SK-N-SH treated with all-trans-retinoic acid at 6 μM for 48 hours (cell line): ENCODE measurements around the gene TAPT1.

ENCODE experiments used
- ATAC-seq: fragments of 200-7000 bp; cut with Tn5 transposase; 3 replicates; pipeline ENCODE4 v1.9.1; 2020; ENCODE audit warnings: mild to moderate bottlenecking, moderate library complexity
- CSDC2 ChIP-seq: fragments of 250-450 bp; sonication (Bioruptor Pico); IDR thresholded peaks from 2 replicates; pipeline ENCODE4 v1.5.0; 2020; ENCODE audit warnings: mild to moderate bottlenecking, moderate library complexity
- CSRNP3 ChIP-seq: fragments of 250-450 bp; sonication (Bioruptor Pico); IDR thresholded peaks from 2 replicates; pipeline ENCODE4 v1.5.1; 2021; ENCODE audit warnings: mild to moderate bottlenecking, moderate library complexity
- ESRRG ChIP-seq: fragments of 250-450 bp; sonication (Bioruptor Pico); IDR thresholded peaks from 2 replicates; pipeline ENCODE4 v1.6.1; 2021; ENCODE audit warnings: mild to moderate bottlenecking
- GLIS3 ChIP-seq: fragments of 250-450 bp; sonication (Bioruptor Pico); IDR thresholded peaks from 2 replicates; pipeline ENCODE4 v1.5.0; 2020; ENCODE audit warnings: mild to moderate bottlenecking, moderate library complexity
- ISL1 ChIP-seq: fragments of 250-450 bp; sonication (Bioruptor Pico); IDR thresholded peaks from 2 replicates; pipeline ENCODE4 v2.1.2; 2022; ENCODE audit warnings: mild to moderate bottlenecking, moderate library complexity
- OSR1 ChIP-seq: fragments of 250-450 bp; sonication (Bioruptor Pico); IDR thresholded peaks from 2 replicates; pipeline ENCODE4 v1.8.0; 2022; ENCODE audit warnings: moderate library complexity, mild to moderate bottlenecking, inconsistent platforms
- POU6F1 ChIP-seq: fragments of 250-450 bp; sonication (Bioruptor Pico); IDR thresholded peaks from 2 replicates; pipeline ENCODE4 v1.8.0; 2021; ENCODE audit warnings: low read depth, mild to moderate bottlenecking, moderate library complexity, borderline replicate concordance
- PPARA ChIP-seq: fragments of 250-450 bp; sonication (Bioruptor Pico); IDR thresholded peaks from 2 replicates; pipeline ENCODE4 v1.5.0; 2020; ENCODE audit warnings: mild to moderate bottlenecking, borderline replicate concordance
- RARB ChIP-seq: fragments of 250-450 bp; sonication (Bioruptor Pico); IDR thresholded peaks from 2 replicates; pipeline ENCODE4 v1.8.0; 2021; ENCODE audit warnings: mild to moderate bottlenecking, moderate library complexity
- SNAI2 ChIP-seq: fragments of 250-450 bp; sonication (Bioruptor Pico); IDR thresholded peaks from 2 replicates; pipeline ENCODE4 v1.5.0; 2020; ENCODE audit warnings: mild to moderate bottlenecking, moderate library complexity
- TCF4 ChIP-seq: fragments of 250-450 bp; sonication (Bioruptor Pico); IDR thresholded peaks from 2 replicates; pipeline ENCODE4 v1.8.0; 2021; ENCODE audit warnings: mild to moderate bottlenecking, moderate library complexity, borderline replicate concordance
- TOX ChIP-seq: fragments of 250-450 bp; sonication (Bioruptor Pico); IDR thresholded peaks from 2 replicates; pipeline ENCODE4 v1.8.0; 2021; ENCODE audit warnings: mild to moderate bottlenecking, moderate library complexity, borderline replicate concordance
- TSHZ2 ChIP-seq: fragments of 250-450 bp; sonication (Bioruptor Pico); IDR thresholded peaks from 2 replicates; pipeline ENCODE4 v1.5.0; 2020; ENCODE audit warnings: mild to moderate bottlenecking, moderate library complexity
- ZC3H10 ChIP-seq: fragments of 250-450 bp; sonication (Bioruptor Pico); IDR thresholded peaks from 2 replicates; pipeline ENCODE4 v1.5.1; 2021; ENCODE audit warnings: mild to moderate bottlenecking, moderate library complexity
- ZNF565 ChIP-seq: fragments of 450-650 bp; formaldehyde crosslinking; conservative IDR thresholded peaks from 2 replicates; pipeline ENCODE4 v1.5.0; 2020; ENCODE audit warnings: low read depth, mild to moderate bottlenecking, moderate library complexity
- ZNF8 ChIP-seq: fragments of 450-650 bp; formaldehyde crosslinking; IDR thresholded peaks from 2 replicates; pipeline ENCODE4 v1.5.0; 2020; ENCODE audit warnings: mild to moderate bottlenecking, moderate library complexity
- TF ChIP-seq, protein P1 (sequence below): fragments of 250-450 bp; sonication (Bioruptor Pico); IDR thresholded peaks from 2 replicates; pipeline ENCODE4 v1.5.1; 2020; ENCODE audit warnings: low read depth, mild to moderate bottlenecking, moderate library complexity
- TF ChIP-seq, protein P2 (sequence below): fragments of 250-450 bp; sonication (Bioruptor Pico); IDR thresholded peaks from 2 replicates; pipeline ENCODE4 v1.8.0; 2020; ENCODE audit warnings: mild to moderate bottlenecking, moderate library complexity, borderline replicate concordance

The TAPT1 gene

DNA sequence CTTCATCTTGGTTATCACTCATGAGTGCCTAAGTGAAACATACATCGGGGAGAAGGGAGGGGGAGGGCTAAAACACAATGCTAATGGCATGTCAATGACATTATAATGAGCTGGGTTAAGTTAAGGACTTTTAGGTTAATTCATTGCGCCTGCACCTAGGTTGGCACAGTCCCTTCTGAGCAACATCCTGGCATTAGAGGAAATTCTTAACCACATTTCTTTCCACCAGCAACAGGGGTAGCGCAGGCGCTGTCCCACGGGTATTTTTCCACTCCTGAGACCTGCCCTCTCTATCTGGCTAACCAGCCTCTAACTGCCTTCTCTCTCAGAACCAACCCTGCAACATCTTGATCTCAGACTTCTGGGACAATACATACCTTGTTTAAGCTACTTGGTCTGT, 103.5 kb downstream of the TAPT1 start:
- ATAC-seq = no peak

GRCh38 chr4:16122308-16122711, 104.0 kb downstream of the TAPT1 start:
- ATAC-seq = no peak
- TF ChIP-seq ZNF8 (CRISPR knock-in tag) = no peak
- no peak for TF ChIP-seq ESRRG (CRISPR knock-in tag)
- no peak for TF ChIP-seq TCF4 (CRISPR knock-in tag)
- TF ChIP-seq, protein P1, sequence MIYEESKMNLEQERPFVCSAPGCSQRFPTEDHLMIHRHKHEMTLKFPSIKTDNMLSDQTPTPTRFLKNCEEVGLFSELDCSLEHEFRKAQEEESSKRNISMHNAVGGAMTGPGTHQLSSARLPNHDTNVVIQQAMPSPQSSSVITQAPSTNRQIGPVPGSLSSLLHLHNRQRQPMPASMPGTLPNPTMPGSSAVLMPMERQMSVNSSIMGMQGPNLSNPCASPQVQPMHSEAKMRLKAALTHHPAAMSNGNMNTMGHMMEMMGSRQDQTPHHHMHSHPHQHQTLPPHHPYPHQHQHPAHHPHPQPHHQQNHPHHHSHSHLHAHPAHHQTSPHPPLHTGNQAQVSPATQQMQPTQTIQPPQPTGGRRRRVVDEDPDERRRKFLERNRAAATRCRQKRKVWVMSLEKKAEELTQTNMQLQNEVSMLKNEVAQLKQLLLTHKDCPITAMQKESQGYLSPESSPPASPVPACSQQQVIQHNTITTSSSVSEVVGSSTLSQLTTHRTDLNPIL (CRISPR knock-in tag) = no peak
- no peak for TF ChIP-seq TOX (CRISPR knock-in tag)
- TF ChIP-seq PPARA (CRISPR knock-in tag) = no peak
- no peak for TF ChIP-seq GLIS3 (CRISPR knock-in tag)
- no peak for TF ChIP-seq ZC3H10
- no peak for TF ChIP-seq CSRNP3
- TF ChIP-seq, protein P2, sequence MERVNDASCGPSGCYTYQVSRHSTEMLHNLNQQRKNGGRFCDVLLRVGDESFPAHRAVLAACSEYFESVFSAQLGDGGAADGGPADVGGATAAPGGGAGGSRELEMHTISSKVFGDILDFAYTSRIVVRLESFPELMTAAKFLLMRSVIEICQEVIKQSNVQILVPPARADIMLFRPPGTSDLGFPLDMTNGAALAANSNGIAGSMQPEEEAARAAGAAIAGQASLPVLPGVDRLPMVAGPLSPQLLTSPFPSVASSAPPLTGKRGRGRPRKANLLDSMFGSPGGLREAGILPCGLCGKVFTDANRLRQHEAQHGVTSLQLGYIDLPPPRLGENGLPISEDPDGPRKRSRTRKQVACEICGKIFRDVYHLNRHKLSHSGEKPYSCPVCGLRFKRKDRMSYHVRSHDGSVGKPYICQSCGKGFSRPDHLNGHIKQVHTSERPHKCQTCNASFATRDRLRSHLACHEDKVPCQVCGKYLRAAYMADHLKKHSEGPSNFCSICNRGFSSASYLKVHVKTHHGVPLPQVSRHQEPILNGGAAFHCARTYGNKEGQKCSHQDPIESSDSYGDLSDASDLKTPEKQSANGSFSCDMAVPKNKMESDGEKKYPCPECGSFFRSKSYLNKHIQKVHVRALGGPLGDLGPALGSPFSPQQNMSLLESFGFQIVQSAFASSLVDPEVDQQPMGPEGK = no peak
- no peak for TF ChIP-seq POU6F1 (CRISPR knock-in tag)
- TF ChIP-seq RARB (CRISPR knock-in tag) = no peak
- TF ChIP-seq ISL1 = no peak
- no peak for TF ChIP-seq SNAI2 (CRISPR knock-in tag)
- no peak for TF ChIP-seq OSR1

More for the DNA sequence above, 103.5 kb downstream of the TAPT1 start:
- TF ChIP-seq ZNF565 (CRISPR knock-in tag) (no peak), TCF4 (CRISPR knock-in tag) (no peak), ZC3H10 (no peak), TSHZ2 (CRISPR knock-in tag) (no peak), TOX (CRISPR knock-in tag) (no peak), ESRRG (CRISPR knock-in tag) (no peak), POU6F1 (CRISPR knock-in tag) (no peak), CSDC2 (no peak)
- TF ChIP-seq, protein P2 = no peak
- TF ChIP-seq, protein P1 (CRISPR knock-in tag) = no peak
